Suprapubic skin (tissue), 4 donors: ENCODE measurements around the gene GRIK5. TPM values are rescaled to one million over a fixed set of nuclear protein-coding genes. Genes with fewer than 3 reads are reported as not detected.

Experiments
- DNase-seq, 2 donors: peaks; one replicate each; pipeline ENCODE4 v3.0.0-alpha.2; 2019; ENCODE audit warnings: low spot score in 2 of 2
- H3K27ac ChIP-seq: fragments of 200-600 bp; sonication (generic); one replicate; pipeline ENCODE4 v1.5.1; 2019
- H3K27me3 ChIP-seq: fragments of 200-600 bp; sonication (generic); one replicate; pipeline ENCODE4 v1.5.1; 2019
- H3K36me3 ChIP-seq: fragments of 200-600 bp; sonication (generic); one replicate; pipeline ENCODE4 v1.5.1; 2019
- H3K4me1 ChIP-seq: fragments of 200-600 bp; sonication (generic); one replicate; pipeline ENCODE4 v1.5.1; 2019
- H3K4me3 ChIP-seq: fragments of 200-600 bp; sonication (generic); one replicate; pipeline ENCODE4 v1.5.1; 2019; ENCODE audit warnings: mild to moderate bottlenecking
- H3K9me3 ChIP-seq: fragments of 200-600 bp; sonication (generic); one replicate; pipeline ENCODE4 v1.5.1; 2019
- CTCF ChIP-seq, 2 donors: fragments of 200-600 bp in 1 of 2; fragments of 450-650 bp in 1 of 2; sonication (generic) in 1 of 2; IDR thresholded peaks; one replicate each; pipeline ENCODE4 v1.5.1; 2016 to 2019; ENCODE audit warnings: antibody characterized with exemption in 2 of 2, mild to moderate bottlenecking in 1 of 2, moderate library complexity in 1 of 2
- EP300 ChIP-seq: sonication (generic); formaldehyde crosslinking; IDR thresholded peaks from one replicate; pipeline ENCODE4 v1.6.1; 2017; ENCODE audit warnings: antibody characterized with exemption
- POLR2A ChIP-seq, 2 donors: fragments of 450-650 bp; IDR thresholded peaks; one replicate each; pipeline ENCODE4 v1.6.1; 2017; ENCODE audit warnings: antibody characterized with exemption in 2 of 2, mild to moderate bottlenecking in 2 of 2, moderate library complexity in 2 of 2
- POLR2AphosphoS5 ChIP-seq, 3 donors: sonication (generic); formaldehyde crosslinking; IDR thresholded peaks; one replicate each; pipeline ENCODE4 v1.6.1; 2017; ENCODE audit warnings: antibody characterized with exemption in 3 of 3
- WGBS: methylation state at CpG from one replicate; pipeline ENCODE4 v1.1.5; 2018; 5-methylcytosine and 5-hydroxymethylcytosine counted together
- total RNA-seq, 4 donors: library from RNA; depleted of rRNA; stranded (reverse); fragments of >200 nt; gene quantifications; one replicate each; pipeline ENCODE4 v1.1.0, GENCODE V29; 2016

Gene GRIK5
- total RNA-seq, 4 donors from 2014 or later: 0.68 to 2.3 (median 1.1) TPM

- 93% methylated on average over 2 of the region's 2 CpGs for WGBS
- Histone ChIP-seq H3K36me3 (no peaks in the 10 kb centered on the region), H3K4me1 (peaks cover 11% of the 10 kb centered on the region), H3K27ac (no peak overlapping the region), H3K4me3 (no peak overlapping the region), H3K27me3 (peaks cover 59% of the 10 kb centered on the region), H3K9me3 (no peaks in the 10 kb centered on the region)
- no peak for DNase-seq
- TF ChIP-seq POLR2A (IDR thresholded peaks at IDR 0.05) (no peak), EP300 (no peak), CTCF (IDR thresholded peaks at IDR 0.05) (no peak), POLR2AphosphoS5 (IDR thresholded peaks at IDR 0.05) (no peak)
Measured at GRCh38 chr19:41990615-41991014, 79.4 kb downstream of the GRIK5 start.

GRCh38 chr19:41990028-41990427, 80.0 kb downstream of the GRIK5 start:
- no peak overlapping the region for H3K4me3 ChIP-seq
- TF ChIP-seq POLR2A (IDR thresholded peaks at IDR 0.05) (no peak), EP300 (no peak), POLR2AphosphoS5 (IDR thresholded peaks at IDR 0.05) (no peak), CTCF (IDR thresholded peaks at IDR 0.05) (no peak)
- DNase-seq: no peak
- no peaks in the 10 kb centered on the region for H3K36me3 ChIP-seq
- peaks cover 11% of the 10 kb centered on the region for H3K4me1 ChIP-seq
- no peaks in the 10 kb centered on the region for H3K9me3 ChIP-seq
- peaks cover 54% of the 10 kb centered on the region for H3K27me3 ChIP-seq
- WGBS: 92% methylated on average over 4 of the region's 4 CpGs
- H3K27ac ChIP-seq: no peak overlapping the region

GRCh38 chr19:41988947-41989346, 81.1 kb downstream of the GRIK5 start:
- no peak overlapping the region for H3K27ac ChIP-seq
- DNase-seq: no peak
- no peak for TF ChIP-seq POLR2A (IDR thresholded peaks at IDR 0.05)
- TF ChIP-seq EP300: no peak
- no peak for TF ChIP-seq POLR2AphosphoS5 (IDR thresholded peaks at IDR 0.05)
- TF ChIP-seq CTCF (IDR thresholded peaks at IDR 0.05): no peak
- peaks cover 43% of the 10 kb centered on the region for H3K27me3 ChIP-seq
- H3K36me3 ChIP-seq: no peaks in the 10 kb centered on the region
- WGBS: 92% methylated on average over 9 of the region's 9 CpGs
- H3K9me3 ChIP-seq: no peaks in the 10 kb centered on the region
- H3K4me1 ChIP-seq: peaks cover 5% of the 10 kb centered on the region
- no peak overlapping the region for H3K4me3 ChIP-seq

DNA sequence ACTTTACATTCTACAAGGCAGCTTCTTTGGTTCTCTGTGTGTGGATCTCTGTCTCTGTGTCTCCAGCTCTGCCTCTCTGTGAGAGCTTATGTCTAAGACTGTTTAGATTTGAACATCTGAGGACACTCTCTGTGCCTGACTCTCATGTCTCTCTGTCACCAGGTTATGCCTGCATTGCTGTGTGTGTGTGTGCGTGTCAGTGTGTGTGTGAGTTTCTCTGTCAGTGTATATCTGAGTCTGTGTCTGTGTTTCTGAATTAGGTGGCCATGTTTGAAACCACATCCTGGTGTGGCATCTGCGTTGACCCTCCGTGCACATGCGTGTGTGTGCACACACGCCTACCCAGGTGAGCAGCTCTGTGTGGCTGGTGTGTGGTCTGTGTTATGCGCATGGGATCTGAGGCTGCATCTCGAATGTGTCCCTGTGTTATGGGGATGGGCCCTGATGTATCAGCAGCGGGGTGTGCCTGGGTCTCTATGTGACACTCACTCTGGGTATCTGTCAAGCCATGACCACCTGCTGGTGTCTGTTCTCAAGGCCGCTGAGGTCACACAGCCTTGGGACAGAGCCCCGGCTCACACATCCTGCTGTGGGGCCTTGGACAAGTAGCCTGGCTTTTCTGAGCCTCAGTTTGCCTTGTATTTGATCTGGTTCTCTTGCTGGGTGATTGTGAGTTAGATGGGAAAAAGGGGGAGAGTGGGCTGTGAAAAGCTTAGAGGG, 82.7 kb downstream of the GRIK5 start:
- H3K36me3 ChIP-seq: no peaks in the 10 kb centered on the region
- H3K27me3 ChIP-seq: peaks cover 27% of the 10 kb centered on the region
- DNase-seq: no peak
- WGBS: 83% methylated on average over 4 of the region's 10 CpGs
- no peaks in the 10 kb centered on the region for H3K9me3 ChIP-seq
- H3K27ac ChIP-seq: no peak overlapping the region
- H3K4me1 ChIP-seq: no peaks in the 10 kb centered on the region
- TF ChIP-seq POLR2AphosphoS5 (IDR thresholded peaks at IDR 0.05): no peak
- TF ChIP-seq CTCF (IDR thresholded peaks at IDR 0.05): no peak
- no peak for TF ChIP-seq EP300
- TF ChIP-seq POLR2A (IDR thresholded peaks at IDR 0.05): no peak
- no peak overlapping the region for H3K4me3 ChIP-seq

- Histone ChIP-seq H3K4me3 (no peak overlapping the region), H3K36me3 (no peaks in the 10 kb centered on the region), H3K4me1 (no peaks in the 10 kb centered on the region), H3K27me3 (peaks cover 14% of the 10 kb centered on the region), H3K27ac (no peak overlapping the region), H3K9me3 (no peaks in the 10 kb centered on the region)
- TF ChIP-seq CTCF (IDR thresholded peaks at IDR 0.05) (no peak), EP300 (no peak), POLR2AphosphoS5 (IDR thresholded peaks at IDR 0.05) (no peak), POLR2A (IDR thresholded peaks at IDR 0.05) (no peak)
- DNase-seq: no peak
- 78% methylated on average over 13 of the region's 17 CpGs for WGBS
Measured at GRCh38 chr19:41984961-41985360, 85.0 kb downstream of the GRIK5 start.
